SK-N-MC (cell line): ENCODE data around the gene ST6GALNAC5.

Source experiments
- EZH2 ChIP-seq: fragments of 200-600 bp; sonication (generic); IDR thresholded peaks from one replicate; pipeline ENCODE4 v1.6.1; 2017; ENCODE audit warnings: antibody characterized with exemption
- POLR2AphosphoS5 ChIP-seq: IDR thresholded peaks from 2 replicates; pipeline ENCODE4 v1.6.1; 2012; ENCODE audit warnings: mild to moderate bottlenecking, low read depth, low read length, borderline replicate concordance

GRCh38 chr1:76942549-76942948 is 75.3 kb downstream of the ST6GALNAC5 start:
- TF ChIP-seq EZH2, result no peak
- TF ChIP-seq POLR2AphosphoS5, result no peak
